ENCODE results near the gene ASTN1.

Gene ASTN1

GRCh38 chr1:177065430-177065829 is 99.1 kb downstream of the ASTN1 start:
- H3K4me3 ChIP-seq (ENCODE audit: low read depth in 1 of 2, low read length in 2 of 2), result no peak overlapping the region
- no peaks in the 10 kb centered on the region for H3K9me3 ChIP-seq (ENCODE audit: control insufficient read depth in 1 of 2, low read length in 2 of 2)
- no peaks in the 10 kb centered on the region for H3K4me1 ChIP-seq (ENCODE audit: control insufficient read depth in 1 of 2, insufficient read depth in 2 of 2, low read length in 2 of 2)
- H3K27ac ChIP-seq (ENCODE audit: low read length), result no peak overlapping the region
- H3K27me3 ChIP-seq (ENCODE audit: low read depth, low read length), result no peaks in the 10 kb centered on the region
- H3K36me3 ChIP-seq (ENCODE audit: control insufficient read depth in 1 of 2, insufficient read depth in 2 of 2, low read length in 2 of 2), result no peaks in the 10 kb centered on the region

- H3K36me3 ChIP-seq (ENCODE audit: control insufficient read depth in 1 of 2, insufficient read depth in 2 of 2, low read length in 2 of 2), result no peaks in the 10 kb centered on the region
- H3K4me1 ChIP-seq (ENCODE audit: control insufficient read depth in 1 of 2, insufficient read depth in 2 of 2, low read length in 2 of 2), result no peaks in the 10 kb centered on the region
- no peaks in the 10 kb centered on the region for H3K27me3 ChIP-seq (ENCODE audit: low read depth, low read length)
- no peaks in the 10 kb centered on the region for H3K9me3 ChIP-seq (ENCODE audit: control insufficient read depth in 1 of 2, low read length in 2 of 2)
- no peak overlapping the region for H3K4me3 ChIP-seq (ENCODE audit: low read depth in 1 of 2, low read length in 2 of 2)
- no peak overlapping the region for H3K27ac ChIP-seq (ENCODE audit: low read length)
Observed at GRCh38 chr1:177063648-177064047, 100.9 kb downstream of the ASTN1 start.

- Histone ChIP-seq H3K4me3 (ENCODE audit: low read depth in 1 of 2, low read length in 2 of 2) (no peak overlapping the region), H3K9me3 (ENCODE audit: control insufficient read depth in 1 of 2, low read length in 2 of 2) (no peaks in the 10 kb centered on the region), H3K27me3 (ENCODE audit: low read depth, low read length) (no peaks in the 10 kb centered on the region), H3K36me3 (ENCODE audit: control insufficient read depth in 1 of 2, insufficient read depth in 2 of 2, low read length in 2 of 2) (no peaks in the 10 kb centered on the region), H3K27ac (ENCODE audit: low read length) (no peak overlapping the region), H3K4me1 (ENCODE audit: control insufficient read depth in 1 of 2, insufficient read depth in 2 of 2, low read length in 2 of 2) (no peaks in the 10 kb centered on the region)
Observed at GRCh38 chr1:177054542-177054941, 110.0 kb downstream of the ASTN1 start.

GRCh38 chr1:177053648-177054047 is 110.9 kb downstream of the ASTN1 start:
- Histone ChIP-seq H3K9me3 (ENCODE audit: control insufficient read depth in 1 of 2, low read length in 2 of 2) (no peaks in the 10 kb centered on the region), H3K4me1 (ENCODE audit: control insufficient read depth in 1 of 2, insufficient read depth in 2 of 2, low read length in 2 of 2) (no peaks in the 10 kb centered on the region), H3K27me3 (ENCODE audit: low read depth, low read length) (no peaks in the 10 kb centered on the region), H3K4me3 (ENCODE audit: low read depth in 1 of 2, low read length in 2 of 2) (no peak overlapping the region), H3K36me3 (ENCODE audit: control insufficient read depth in 1 of 2, insufficient read depth in 2 of 2, low read length in 2 of 2) (no peaks in the 10 kb centered on the region), H3K27ac (ENCODE audit: low read length) (no peak overlapping the region)

- Histone ChIP-seq H3K27ac (ENCODE audit: low read length) (no peak overlapping the region), H3K36me3 (ENCODE audit: control insufficient read depth in 1 of 2, insufficient read depth in 2 of 2, low read length in 2 of 2) (no peaks in the 10 kb centered on the region), H3K4me3 (ENCODE audit: low read depth in 1 of 2, low read length in 2 of 2) (no peak overlapping the region), H3K9me3 (ENCODE audit: control insufficient read depth in 1 of 2, low read length in 2 of 2) (no peaks in the 10 kb centered on the region), H3K27me3 (ENCODE audit: low read depth, low read length) (no peaks in the 10 kb centered on the region), H3K4me1 (ENCODE audit: control insufficient read depth in 1 of 2, insufficient read depth in 2 of 2, low read length in 2 of 2) (no peaks in the 10 kb centered on the region)
Observed at GRCh38 chr1:177048314-177049069, 116.0 kb downstream of the ASTN1 start.

- no peaks in the 10 kb centered on the region for H3K27me3 ChIP-seq (ENCODE audit: low read depth, low read length)
- no peaks in the 10 kb centered on the region for H3K9me3 ChIP-seq (ENCODE audit: control insufficient read depth in 1 of 2, low read length in 2 of 2)
- H3K36me3 ChIP-seq (ENCODE audit: control insufficient read depth in 1 of 2, insufficient read depth in 2 of 2, low read length in 2 of 2), result no peaks in the 10 kb centered on the region
- H3K27ac ChIP-seq (ENCODE audit: low read length), result no peak overlapping the region
- H3K4me3 ChIP-seq (ENCODE audit: low read depth in 1 of 2, low read length in 2 of 2), result no peak overlapping the region
- no peaks in the 10 kb centered on the region for H3K4me1 ChIP-seq (ENCODE audit: control insufficient read depth in 1 of 2, insufficient read depth in 2 of 2, low read length in 2 of 2)
Observed at GRCh38 chr1:177045151-177045550, 119.4 kb downstream of the ASTN1 start.

GRCh38 chr1:177044390-177044789 is 120.1 kb downstream of the ASTN1 start:
- Histone ChIP-seq H3K27ac (ENCODE audit: low read length) (no peak overlapping the region), H3K4me3 (ENCODE audit: low read depth in 1 of 2, low read length in 2 of 2) (no peak overlapping the region), H3K27me3 (ENCODE audit: low read depth, low read length) (no peaks in the 10 kb centered on the region), H3K9me3 (ENCODE audit: control insufficient read depth in 1 of 2, low read length in 2 of 2) (no peaks in the 10 kb centered on the region), H3K36me3 (ENCODE audit: control insufficient read depth in 1 of 2, insufficient read depth in 2 of 2, low read length in 2 of 2) (no peaks in the 10 kb centered on the region), H3K4me1 (ENCODE audit: control insufficient read depth in 1 of 2, insufficient read depth in 2 of 2, low read length in 2 of 2) (no peaks in the 10 kb centered on the region)

- Histone ChIP-seq H3K27me3 (ENCODE audit: low read depth, low read length) (no peaks in the 10 kb centered on the region), H3K36me3 (ENCODE audit: control insufficient read depth in 1 of 2, insufficient read depth in 2 of 2, low read length in 2 of 2) (no peaks in the 10 kb centered on the region)
Observed at GRCh38 chr1:177043597-177043996, 120.9 kb downstream of the ASTN1 start.

GRCh38 chr1:177035586-177035985 is 128.9 kb downstream of the ASTN1 start:
- H3K36me3 ChIP-seq (ENCODE audit: control insufficient read depth in 1 of 2, insufficient read depth in 2 of 2, low read length in 2 of 2), result no peaks in the 10 kb centered on the region
- H3K27ac ChIP-seq (ENCODE audit: low read length), result no peak overlapping the region
- no peaks in the 10 kb centered on the region for H3K27me3 ChIP-seq (ENCODE audit: low read depth, low read length)
- no peaks in the 10 kb centered on the region for H3K9me3 ChIP-seq (ENCODE audit: control insufficient read depth in 1 of 2, low read length in 2 of 2)
- H3K4me1 ChIP-seq (ENCODE audit: control insufficient read depth in 1 of 2, insufficient read depth in 2 of 2, low read length in 2 of 2), result no peaks in the 10 kb centered on the region
- H3K4me3 ChIP-seq (ENCODE audit: low read depth in 1 of 2, low read length in 2 of 2), result no peak overlapping the region

More at GRCh38 chr1:177043597-177043996, 120.9 kb downstream of the ASTN1 start:
- Histone ChIP-seq H3K9me3 (ENCODE audit: control insufficient read depth in 1 of 2, low read length in 2 of 2) (no peaks in the 10 kb centered on the region), H3K27ac (ENCODE audit: low read length) (no peak overlapping the region), H3K4me3 (ENCODE audit: low read depth in 1 of 2, low read length in 2 of 2) (no peak overlapping the region), H3K4me1 (ENCODE audit: control insufficient read depth in 1 of 2, insufficient read depth in 2 of 2, low read length in 2 of 2) (no peaks in the 10 kb centered on the region)

GRCh38 chr1:177033628-177034027 is 130.9 kb downstream of the ASTN1 start:
- no peak overlapping the region for H3K27ac ChIP-seq (ENCODE audit: low read length)
- no peaks in the 10 kb centered on the region for H3K4me1 ChIP-seq (ENCODE audit: control insufficient read depth in 1 of 2, insufficient read depth in 2 of 2, low read length in 2 of 2)
- H3K36me3 ChIP-seq (ENCODE audit: control insufficient read depth in 1 of 2, insufficient read depth in 2 of 2, low read length in 2 of 2), result no peaks in the 10 kb centered on the region
- H3K4me3 ChIP-seq (ENCODE audit: low read depth in 1 of 2, low read length in 2 of 2), result no peak overlapping the region
- no peaks in the 10 kb centered on the region for H3K27me3 ChIP-seq (ENCODE audit: low read depth, low read length)
- no peaks in the 10 kb centered on the region for H3K9me3 ChIP-seq (ENCODE audit: control insufficient read depth in 1 of 2, low read length in 2 of 2)

- Histone ChIP-seq H3K4me1 (ENCODE audit: control insufficient read depth in 1 of 2, insufficient read depth in 2 of 2, low read length in 2 of 2) (no peaks in the 10 kb centered on the region), H3K9me3 (ENCODE audit: control insufficient read depth in 1 of 2, low read length in 2 of 2) (no peaks in the 10 kb centered on the region), H3K27ac (ENCODE audit: low read length) (no peak overlapping the region), H3K27me3 (ENCODE audit: low read depth, low read length) (no peaks in the 10 kb centered on the region), H3K4me3 (ENCODE audit: low read depth in 1 of 2, low read length in 2 of 2) (no peak overlapping the region), H3K36me3 (ENCODE audit: control insufficient read depth in 1 of 2, insufficient read depth in 2 of 2, low read length in 2 of 2) (no peaks in the 10 kb centered on the region)
Observed at GRCh38 chr1:177032434-177032833, 132.1 kb downstream of the ASTN1 start.

GRCh38 chr1:177024623-177025022 is 139.9 kb downstream of the ASTN1 start:
- Histone ChIP-seq H3K36me3 (ENCODE audit: control insufficient read depth in 1 of 2, insufficient read depth in 2 of 2, low read length in 2 of 2) (no peaks in the 10 kb centered on the region), H3K4me1 (ENCODE audit: control insufficient read depth in 1 of 2, insufficient read depth in 2 of 2, low read length in 2 of 2) (no peaks in the 10 kb centered on the region), H3K27me3 (ENCODE audit: low read depth, low read length) (no peaks in the 10 kb centered on the region), H3K9me3 (ENCODE audit: control insufficient read depth in 1 of 2, low read length in 2 of 2) (no peaks in the 10 kb centered on the region), H3K4me3 (ENCODE audit: low read depth in 1 of 2, low read length in 2 of 2) (no peak overlapping the region), H3K27ac (ENCODE audit: low read length) (no peak overlapping the region)

Data from muscle layer of duodenum (tissue), 2 donors.